Measurements from ENCODE around the gene TBRG4.
A peak's percentile ranks its signal among the peaks of the same experiment; 100 is the strongest.

Gene TBRG4

GRCh38 chr7:45088821-45089340 is 22.6 kb downstream of the TBRG4 start, which contains the start of gene NACAD:
Gene NACAD, minus strand, starts transcription at chr7:45088969. Its CDS starts 75 bp downstream, at chr7:45088894.
- peak; percentile 60 for DNase-seq

GRCh38 chr7:45088146-45088701 is 23.3 kb downstream of the TBRG4 start:
- DNase-seq, result no peak

- no peak for DNase-seq
Measured at GRCh38 chr7:45087301-45088145, 24.0 kb downstream of the TBRG4 start.

GRCh38 chr7:45086331-45087065 is 25.0 kb downstream of the TBRG4 start:
- DNase-seq, result no peak

- no peak for DNase-seq
Measured at GRCh38 chr7:45085619-45086200, 25.8 kb downstream of the TBRG4 start.

- no peak for DNase-seq
Measured at GRCh38 chr7:45084901-45085618, 26.4 kb downstream of the TBRG4 start.

GRCh38 chr7:45084336-45084735 is 27.2 kb downstream of the TBRG4 start:
- no peak for DNase-seq

GRCh38 chr7:45082831-45083331 is 28.6 kb downstream of the TBRG4 start:
- DNase-seq, result no peak

GRCh38 chr7:45082031-45082830 is 29.3 kb downstream of the TBRG4 start:
- peak; percentile 8 for DNase-seq

GRCh38 chr7:45081670-45081974 is 29.9 kb downstream of the TBRG4 start:
- no peak for DNase-seq

- DNase-seq, result no peak
Measured at GRCh38 chr7:45080958-45081669, 30.4 kb downstream of the TBRG4 start.

- DNase-seq, result no peak
Measured at GRCh38 chr7:45080265-45080957, 31.1 kb downstream of the TBRG4 start.

GRCh38 chr7:45078125-45078681 is 33.3 kb downstream of the TBRG4 start:
- DNase-seq, result no peak

GRCh38 chr7:45077579-45077978 is 33.9 kb downstream of the TBRG4 start:
- no peak for DNase-seq

GRCh38 chr7:45076946-45077345 is 34.6 kb downstream of the TBRG4 start:
- DNase-seq, result no peak

GRCh38 chr7:45075871-45076796 is 35.4 kb downstream of the TBRG4 start:
- no peak for DNase-seq

GRCh38 chr7:45075355-45075644 is 36.2 kb downstream of the TBRG4 start:
- DNase-seq, result no peak

- DNase-seq, result no peak
Measured at GRCh38 chr7:45074528-45075354, 36.8 kb downstream of the TBRG4 start.
